ENCODE results near the gene GALNT5.
"Not testable (repeated sequence)": the region's sequence is repeated elsewhere in the genome, so short reads cannot be mapped to it uniquely, and the experiment has no call there.

The GALNT5 gene

GRCh38 chr2:157339965-157340655 lies 82.6 kb downstream of the GALNT5 start:
- no peak for DNase-seq (ENCODE audit: low spot score)

GRCh38 chr2:157341381-157341780 lies 83.9 kb downstream of the GALNT5 start:
- DNase-seq (ENCODE audit: low spot score); H3K4me3 ChIP-seq; H3K27ac ChIP-seq: not testable (repeated sequence)

More at GRCh38 chr2:157339965-157340655, 82.6 kb downstream of the GALNT5 start:
- H3K4me3 ChIP-seq = no peak overlapping the region
- no peak for TF ChIP-seq CTCF (IDR thresholded peaks at IDR 0.05)
- H3K27ac ChIP-seq = no peak overlapping the region

- H3K27ac ChIP-seq = no peak overlapping the region
- DNase-seq (ENCODE audit: low spot score) = no peak
- H3K4me3 ChIP-seq = no peak overlapping the region
- no peak for TF ChIP-seq CTCF (IDR thresholded peaks at IDR 0.05)
Observed at GRCh38 chr2:157345647-157346389, 88.3 kb downstream of the GALNT5 start.

- TF ChIP-seq CTCF (IDR thresholded peaks at IDR 0.05) = no peak
- H3K27ac ChIP-seq = no peak overlapping the region
- DNase-seq (ENCODE audit: low spot score) = no peak
- no peak overlapping the region for H3K4me3 ChIP-seq
Observed at GRCh38 chr2:157348291-157348921, 90.9 kb downstream of the GALNT5 start.

- TF ChIP-seq CTCF (IDR thresholded peaks at IDR 0.05) = no peak
- Histone ChIP-seq H3K27ac (no peak overlapping the region), H3K4me3 (no peak overlapping the region)
- no peak for DNase-seq (ENCODE audit: low spot score)
Observed at GRCh38 chr2:157349949-157350515, 92.5 kb downstream of the GALNT5 start.

GRCh38 chr2:157355618-157356017 lies 98.1 kb downstream of the GALNT5 start:
- Histone ChIP-seq H3K27ac (no peak overlapping the region), H3K4me3 (no peak overlapping the region)
- no peak for TF ChIP-seq CTCF (IDR thresholded peaks at IDR 0.05)
- DNase-seq (ENCODE audit: low spot score) = no peak

- no peak for TF ChIP-seq CTCF (IDR thresholded peaks at IDR 0.05)
- no peak overlapping the region for H3K27ac ChIP-seq
Observed at GRCh38 chr2:157359628-157360027, 102.1 kb downstream of the GALNT5 start.

More at GRCh38 chr2:157359628-157360027, 102.1 kb downstream of the GALNT5 start:
- no peak overlapping the region for H3K4me3 ChIP-seq
- no peak for DNase-seq (ENCODE audit: low spot score)

Data from coronary artery (tissue), 2 donors.